Gastrocnemius medialis (tissue), 4 donors: ENCODE measurements around the gene JAG2. TPM values are rescaled to one million over a fixed set of nuclear protein-coding genes. Genes with fewer than 3 reads are reported as not detected.

Experiments
- microRNA-seq, 2 donors: library from miRNA; unstranded; fragments of <30 nt; microRNA quantifications; one replicate each; pipeline ENCODE4, GENCODE V29; 2016; ENCODE audit warnings: borderline replicate concordance in 2 of 2
- total RNA-seq, 4 donors: library from RNA; depleted of rRNA; stranded (reverse); fragments of >200 nt; gene quantifications; one replicate each; pipeline versions ENCODE4 v1.1.0 to v1.2.3, GENCODE V29; 2016

Gene JAG2
- total RNA-seq, 4 donors from 2014 or later, result 8.0 to 17.9 (median 15.7) TPM

Small RNAs within 50 kb of the gene (microRNA-seq; reads per million reads assigned to microRNA genes)
- 0 reads per million in 2 donors for gene MIR6765

Other genes starting within 250 kb of the JAG2 start
- not detected for gene PLD4, start 243.9 kb downstream of the JAG2 start, total RNA-seq
- 1 to 10 TPM; 2.0 to 8.6 (median 3.4) TPM for gene AHNAK2, start 190.4 kb downstream of the JAG2 start, total RNA-seq
- 1 to 10 TPM in 3 of 4 donors, under 1 TPM in 1; 0.71 to 4.0 (median 3.3) TPM for gene CLBA1, start 183.0 kb downstream of the JAG2 start, total RNA-seq
- 1 to 10 TPM in 3 of 4 donors, under 1 TPM in 1; 0.71 to 2.2 (median 1.8) TPM for gene CDCA4, start 147.7 kb downstream of the JAG2 start, total RNA-seq
- gene GPR132, start 103.3 kb downstream of the JAG2 start, total RNA-seq, result under 1 TPM; 0.07 to 0.61 (median 0.26) TPM
- 10 to 100 TPM; 11.0 to 25.5 (median 16.4) TPM for gene NUDT14, start 12.5 kb upstream of the JAG2 start, total RNA-seq
- 10 to 100 TPM; 48.4 to 85.9 (median 53.6) TPM for gene BTBD6, start 79.8 kb upstream of the JAG2 start, total RNA-seq
- gene BRF1, start 132.2 kb upstream of the JAG2 start, total RNA-seq, result 10 to 100 TPM; 19.5 to 27.4 (median 21.4) TPM
- gene PACS2, start 146.0 kb upstream of the JAG2 start, total RNA-seq, result 100 to 1,000 TPM in 1 of 4 donors, 10 to 100 TPM in 3; 81.0 to 115 (median 93.1) TPM
- not detected for gene TEX22, start 229.8 kb upstream of the JAG2 start, total RNA-seq